ENCODE measurements around the gene SLC25A15.

The SLC25A15 gene

GRCh38 chr13:40789275-40790153 lies at the start of gene SLC25A15:
Gene SLC25A15 (plus strand): TSS chr13:40789611. CDS start chr13:40793227, 3,616 bp downstream.
- CTCF ChIA-PET = interaction anchor here (0.5 to 1.0 kb wide), 3 partner anchors 203 to 906 kb away, joined by 3 read pairs; no protein-coding TSS in a partner anchor
- peak; percentile 86 for DNase-seq (ENCODE audit: low spot score)
- POLR2A ChIA-PET (ENCODE audit: low non-redundant PET) = interaction anchor here (1.2 to 1.4 kb wide), 2 partner anchors 10 to 272 kb away, joined by 3 read pairs; partner anchors contain the start of gene WBP4
- TF ChIP-seq CTCF (conservative IDR thresholded peaks at IDR 0.05; ENCODE audit: low read depth) = peak; percentile 59; the same call in 1 of the 2 replicates
- H3K27ac ChIP-seq = peak within 1 kb of the TSS; percentile 88

- TF ChIP-seq CTCF (conservative IDR thresholded peaks at IDR 0.05; ENCODE audit: low read depth) = peak; percentile 27; the same call in 1 of the 2 replicates
- ChIA-PET POLR2A (ENCODE audit: low non-redundant PET) (no interaction called here), CTCF (interaction anchor here (0.7 kb wide), 1 partner anchor 26 kb away, joined by 3 read pairs; no protein-coding TSS in a partner anchor)
- no peak overlapping the region for H3K27ac ChIP-seq
- DNase-seq (ENCODE audit: low spot score) = no peak
These were observed 40.1 kb upstream of the SLC25A15 start for GRCh38 chr13:40749327-40749726.

GRCh38 chr13:40755082-40755700 lies 34.2 kb upstream of the SLC25A15 start:
- ChIA-PET CTCF (no interaction called here), POLR2A (ENCODE audit: low non-redundant PET) (no interaction called here)
- no peak overlapping the region for H3K27ac ChIP-seq
- DNase-seq (ENCODE audit: low spot score) = no peak
- TF ChIP-seq CTCF (conservative IDR thresholded peaks at IDR 0.05; ENCODE audit: low read depth) = no peak

- no peak for TF ChIP-seq CTCF (conservative IDR thresholded peaks at IDR 0.05; ENCODE audit: low read depth)
- DNase-seq (ENCODE audit: low spot score) = no peak
- ChIA-PET POLR2A (ENCODE audit: low non-redundant PET) (no interaction called here), CTCF (no interaction called here)
- H3K27ac ChIP-seq = no peak overlapping the region
These were observed 33.4 kb upstream of the SLC25A15 start for GRCh38 chr13:40756042-40756441.

- POLR2A ChIA-PET (ENCODE audit: low non-redundant PET) = no interaction called here
- CTCF ChIA-PET = no interaction called here
These were observed 30.6 kb upstream of the SLC25A15 start for GRCh38 chr13:40758811-40759210.

More at GRCh38 chr13:40758811-40759210, 30.6 kb upstream of the SLC25A15 start:
- H3K27ac ChIP-seq = no peak overlapping the region
- no peak for TF ChIP-seq CTCF (conservative IDR thresholded peaks at IDR 0.05; ENCODE audit: low read depth)
- DNase-seq (ENCODE audit: low spot score) = no peak

Measured in RWPE1 (cell line).